22Rv1 (cell line): ENCODE results near the gene MMADHC.

Source experiments
- H3K27ac ChIP-seq: fragments of 450-650 bp; 2 replicates; pipeline ENCODE4 v1.5.1; 2017
- ZFX ChIP-seq: fragments of 450-650 bp; IDR thresholded peaks from 2 replicates; pipeline ENCODE4 v1.6.1; 2017; ENCODE audit warnings: antibody characterized with exemption, borderline replicate concordance
- TF ChIP-seq, protein P1 (sequence below): fragments of 450-650 bp; IDR thresholded peaks from 2 replicates; pipeline ENCODE4 v1.5.1; 2017; ENCODE audit warnings: mild to moderate bottlenecking

MMADHC gene

GRCh38 chr2:149594411-149594810, 6.8 kb upstream of the MMADHC start:
- no peak overlapping the region for H3K27ac ChIP-seq
- TF ChIP-seq, protein P1, sequence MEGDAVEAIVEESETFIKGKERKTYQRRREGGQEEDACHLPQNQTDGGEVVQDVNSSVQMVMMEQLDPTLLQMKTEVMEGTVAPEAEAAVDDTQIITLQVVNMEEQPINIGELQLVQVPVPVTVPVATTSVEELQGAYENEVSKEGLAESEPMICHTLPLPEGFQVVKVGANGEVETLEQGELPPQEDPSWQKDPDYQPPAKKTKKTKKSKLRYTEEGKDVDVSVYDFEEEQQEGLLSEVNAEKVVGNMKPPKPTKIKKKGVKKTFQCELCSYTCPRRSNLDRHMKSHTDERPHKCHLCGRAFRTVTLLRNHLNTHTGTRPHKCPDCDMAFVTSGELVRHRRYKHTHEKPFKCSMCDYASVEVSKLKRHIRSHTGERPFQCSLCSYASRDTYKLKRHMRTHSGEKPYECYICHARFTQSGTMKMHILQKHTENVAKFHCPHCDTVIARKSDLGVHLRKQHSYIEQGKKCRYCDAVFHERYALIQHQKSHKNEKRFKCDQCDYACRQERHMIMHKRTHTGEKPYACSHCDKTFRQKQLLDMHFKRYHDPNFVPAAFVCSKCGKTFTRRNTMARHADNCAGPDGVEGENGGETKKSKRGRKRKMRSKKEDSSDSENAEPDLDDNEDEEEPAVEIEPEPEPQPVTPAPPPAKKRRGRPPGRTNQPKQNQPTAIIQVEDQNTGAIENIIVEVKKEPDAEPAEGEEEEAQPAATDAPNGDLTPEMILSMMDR = no peak
- no peak for TF ChIP-seq ZFX

GRCh38 chr2:149587950-149588487, 444 bp upstream of the MMADHC start:
- H3K27ac ChIP-seq = peak overlapping the region; percentile 83
- TF ChIP-seq, protein P1 = no peak
- TF ChIP-seq ZFX = no peak

DNA sequence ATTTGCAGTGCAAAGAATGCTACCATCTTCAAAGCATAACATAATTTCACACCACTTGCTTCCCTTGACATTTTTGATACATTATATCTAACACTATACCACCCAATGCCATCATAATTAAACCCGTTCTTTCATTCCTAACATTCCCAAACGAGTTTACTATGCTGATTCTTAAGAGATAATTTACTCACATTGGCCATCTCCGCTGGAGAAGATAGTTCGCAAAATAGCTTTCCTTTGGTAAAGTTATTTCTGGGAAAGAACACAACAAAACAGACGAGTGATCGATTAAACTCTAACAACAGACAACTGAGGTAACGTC, 716 bp downstream of the MMADHC start:
- H3K27ac ChIP-seq = peak overlapping the region; percentile 83
- TF ChIP-seq ZFX = no peak
- TF ChIP-seq, protein P1 = no peak

GRCh38 chr2:149586063-149586462, 1.5 kb downstream of the MMADHC start:
- TF ChIP-seq ZFX = no peak
- TF ChIP-seq, protein P1 = no peak
- no peak overlapping the region for H3K27ac ChIP-seq

DNA sequence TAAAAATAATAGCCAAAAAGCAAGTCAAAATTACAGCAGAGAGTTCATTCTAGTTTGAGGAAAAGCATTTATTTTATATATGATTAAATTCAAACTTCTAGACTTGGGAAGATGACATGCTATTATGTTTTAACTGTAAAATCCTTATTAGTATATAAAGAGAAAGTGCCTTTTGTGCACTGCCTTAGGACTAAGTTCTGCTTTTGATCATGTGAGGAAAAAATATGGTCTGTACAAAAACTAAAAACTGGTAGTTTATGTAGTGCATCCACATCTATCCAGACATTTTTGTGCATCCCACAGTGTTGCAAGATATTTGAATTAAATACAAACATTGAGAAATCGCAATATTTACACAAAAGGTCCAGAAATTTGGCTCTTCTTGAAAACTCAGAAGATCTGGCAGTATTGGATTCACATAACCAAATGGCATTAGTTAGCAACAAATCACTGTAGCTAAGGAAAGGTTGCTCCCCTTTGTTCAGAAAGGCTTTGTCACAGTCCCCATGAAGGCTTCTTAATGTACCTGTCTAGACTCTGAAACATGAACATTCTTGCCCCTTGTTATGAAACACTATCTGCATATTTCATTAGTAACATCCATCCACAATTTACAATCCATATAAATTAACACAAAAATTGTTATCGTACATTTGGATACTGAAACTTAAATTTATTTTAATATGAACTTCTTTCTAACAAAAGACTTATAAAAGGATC, 2.2 kb downstream of the MMADHC start:
- H3K27ac ChIP-seq = no peak overlapping the region
- TF ChIP-seq ZFX = no peak
- TF ChIP-seq, protein P1 = no peak

DNA sequence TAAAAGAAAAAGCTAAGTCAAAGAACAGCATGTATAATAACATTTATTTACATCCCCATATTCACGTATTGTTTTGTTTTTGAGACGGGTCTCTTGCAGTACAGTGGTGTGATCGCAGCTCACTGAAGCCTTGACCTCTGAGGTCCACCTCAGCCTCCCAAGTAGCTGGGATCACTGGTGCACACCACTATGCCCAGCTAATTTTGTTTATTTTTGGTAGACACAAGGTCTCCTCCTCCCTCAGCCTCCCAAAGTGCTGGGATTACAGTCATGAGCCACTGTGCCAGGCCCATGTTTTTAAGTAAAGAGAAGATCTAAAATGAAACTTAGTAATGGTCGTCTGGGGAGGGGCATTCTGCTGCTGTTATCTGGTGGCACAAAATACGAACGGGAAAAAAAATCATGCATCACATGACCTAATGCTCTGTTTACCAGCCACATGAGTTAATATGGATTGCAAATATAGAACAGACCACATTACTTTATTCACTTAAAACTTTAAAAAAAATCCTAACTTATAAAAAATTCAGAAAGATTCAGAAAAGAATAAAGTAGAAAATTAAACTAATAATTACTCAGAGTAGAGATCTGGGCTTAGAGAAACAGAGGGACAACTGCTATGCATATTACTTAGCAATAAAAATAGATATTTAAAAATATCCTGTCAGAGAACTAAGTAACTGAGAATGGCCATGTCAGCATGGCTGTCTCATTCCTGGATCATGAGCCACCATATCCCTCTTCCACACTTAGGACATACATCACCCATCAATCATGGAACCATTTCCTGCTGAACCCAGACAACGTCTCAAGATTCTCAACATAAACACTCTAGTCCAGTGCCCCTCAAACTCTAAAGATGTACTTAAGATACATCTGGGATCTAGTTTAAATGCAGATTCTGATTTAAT, 7.3 kb downstream of the MMADHC start:
- no peak for TF ChIP-seq ZFX
- TF ChIP-seq, protein P1 = no peak
- H3K27ac ChIP-seq = no peak overlapping the region
